ENCODE data around the gene PIK3R3. TPM values are rescaled to one million over a fixed set of nuclear protein-coding genes. Genes with fewer than 3 reads are reported as not detected.

Gene PIK3R3
- total RNA-seq, 1 experiment from 2014 or later: 1.6 TPM

DNA sequence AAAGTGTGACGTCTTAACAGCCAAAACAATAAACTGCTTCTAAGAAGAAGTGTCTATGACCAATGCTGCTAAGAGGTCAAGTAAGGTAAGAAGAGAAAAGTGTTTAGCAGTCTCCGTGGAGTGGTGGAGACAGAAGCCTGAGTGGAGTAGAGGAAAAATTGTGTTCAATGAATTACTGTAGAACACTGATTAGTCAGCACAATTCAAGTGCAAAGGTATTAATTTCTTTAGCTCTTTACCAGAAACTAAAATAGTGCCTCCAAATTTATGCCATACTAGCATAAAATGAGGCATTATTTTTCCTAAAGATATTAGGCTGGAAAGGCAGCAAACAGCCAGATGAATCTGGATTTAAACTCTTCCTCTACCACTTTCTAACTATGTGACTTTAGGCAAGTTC is 56.1 kb downstream of the PIK3R3 start:
- no peak overlapping the region for H3K9ac ChIP-seq (ENCODE audit: low read length)
- intact Hi-C loops (cut with micrococcal nuclease): no loop called here
- no peak overlapping the region for H2AFZ ChIP-seq (ENCODE audit: low read depth, low read length, poor library complexity, severe bottlenecking)
- H3K4me2 ChIP-seq (ENCODE audit: low read length): no peak overlapping the region
- no TSS peak for BruUV-seq (replicated peaks)
- RAD21 ChIA-PET (ENCODE audit: low non-redundant PET in 1 of 2, low total read pairs in 2 of 2, uncharacterized antibody in 2 of 2, unreplicated experiment in 2 of 2): no interaction called here
- DNase-seq (ENCODE audit: low read depth, low spot score): no peak
- H3K36me3 ChIP-seq (ENCODE audit: control insufficient read depth in 1 of 2, insufficient read depth in 2 of 2, low read length in 2 of 2): no peaks in the 10 kb centered on the region
- H4K20me1 ChIP-seq (ENCODE audit: insufficient read depth): no peaks in the 10 kb centered on the region
- H3K9me3 ChIP-seq (ENCODE audit: control insufficient read depth in 1 of 2, insufficient read depth in 1 of 2, low read depth in 1 of 2, low read length in 2 of 2): no peaks in the 10 kb centered on the region
- TF ChIP-seq ZNF274 (IDR thresholded peaks at IDR 0.05; ENCODE audit: low read depth, low read length) (no peak), ZFX (IDR thresholded peaks at IDR 0.05) (no peak), ELF1 (IDR thresholded peaks at IDR 0.05; ENCODE audit: borderline replicate concordance, low read depth) (no peak)
- TF ChIP-seq, protein P1, sequence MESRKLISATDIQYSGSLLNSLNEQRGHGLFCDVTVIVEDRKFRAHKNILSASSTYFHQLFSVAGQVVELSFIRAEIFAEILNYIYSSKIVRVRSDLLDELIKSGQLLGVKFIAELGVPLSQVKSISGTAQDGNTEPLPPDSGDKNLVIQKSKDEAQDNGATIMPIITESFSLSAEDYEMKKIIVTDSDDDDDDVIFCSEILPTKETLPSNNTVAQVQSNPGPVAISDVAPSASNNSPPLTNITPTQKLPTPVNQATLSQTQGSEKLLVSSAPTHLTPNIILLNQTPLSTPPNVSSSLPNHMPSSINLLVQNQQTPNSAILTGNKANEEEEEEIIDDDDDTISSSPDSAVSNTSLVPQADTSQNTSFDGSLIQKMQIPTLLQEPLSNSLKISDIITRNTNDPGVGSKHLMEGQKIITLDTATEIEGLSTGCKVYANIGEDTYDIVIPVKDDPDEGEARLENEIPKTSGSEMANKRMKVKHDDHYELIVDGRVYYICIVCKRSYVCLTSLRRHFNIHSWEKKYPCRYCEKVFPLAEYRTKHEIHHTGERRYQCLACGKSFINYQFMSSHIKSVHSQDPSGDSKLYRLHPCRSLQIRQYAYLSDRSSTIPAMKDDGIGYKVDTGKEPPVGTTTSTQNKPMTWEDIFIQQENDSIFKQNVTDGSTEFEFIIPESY (IDR thresholded peaks at IDR 0.05; ENCODE audit: extremely low read depth, insufficient replicate concordance, low read length): no peak
- H3K4me1 ChIP-seq (ENCODE audit: control insufficient read depth in 1 of 2, insufficient read depth in 2 of 2, low read length in 2 of 2): no peaks in the 10 kb centered on the region
- no peak overlapping the region for H3K27ac ChIP-seq (ENCODE audit: low read depth, low read length)
- CTCF ChIA-PET: no interaction called here
- POLR2A ChIA-PET: no interaction called here
- no peak for ATAC-seq
- no peaks in the 10 kb centered on the region for H3K79me2 ChIP-seq (ENCODE audit: insufficient read depth, low read length)
- H3K9me2 ChIP-seq (ENCODE audit: insufficient read depth): no peaks in the 10 kb centered on the region
- no peak overlapping the region for H3K4me3 ChIP-seq (replicated peaks in 1 of 2; ENCODE audit: low read depth in 1 of 2, low read length in 2 of 2)
- H3K27me3 ChIP-seq (ENCODE audit: insufficient read depth, low read length): no peaks in the 10 kb centered on the region

DNA sequence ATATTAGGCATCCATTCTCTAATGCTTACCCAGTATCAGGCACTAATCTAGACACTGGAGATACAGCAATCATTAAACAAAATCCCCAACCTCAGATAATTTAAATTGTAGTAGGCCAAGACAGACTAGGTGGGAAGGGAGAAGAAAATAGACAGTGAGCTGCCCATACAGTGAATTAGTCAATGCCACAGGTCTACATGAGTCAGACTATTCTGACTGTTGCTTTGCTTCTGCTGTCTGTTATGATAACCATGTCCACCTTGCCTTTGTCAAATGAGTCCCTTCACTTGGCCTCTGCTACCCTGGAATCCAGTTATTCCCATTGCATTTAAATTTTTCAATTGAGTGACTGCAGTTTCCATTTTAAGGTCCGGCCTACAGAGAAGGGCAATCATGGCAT is 59.5 kb downstream of the PIK3R3 start:
- Histone ChIP-seq H4K20me1 (ENCODE audit: insufficient read depth) (no peaks in the 10 kb centered on the region), H3K9me3 (ENCODE audit: control insufficient read depth in 1 of 2, insufficient read depth in 1 of 2, low read depth in 1 of 2, low read length in 2 of 2) (no peaks in the 10 kb centered on the region), H2AFZ (ENCODE audit: low read depth, low read length, poor library complexity, severe bottlenecking) (no peak overlapping the region), H3K4me1 (ENCODE audit: control insufficient read depth in 1 of 2, insufficient read depth in 2 of 2, low read length in 2 of 2) (no peaks in the 10 kb centered on the region), H3K9ac (ENCODE audit: low read length) (no peak overlapping the region), H3K27me3 (ENCODE audit: insufficient read depth, low read length) (no peaks in the 10 kb centered on the region), H3K9me2 (ENCODE audit: insufficient read depth) (no peaks in the 10 kb centered on the region), H3K4me3 (replicated peaks in 1 of 2; ENCODE audit: low read depth in 1 of 2, low read length in 2 of 2) (no peak overlapping the region), H3K4me2 (ENCODE audit: low read length) (no peak overlapping the region), H3K36me3 (ENCODE audit: control insufficient read depth in 1 of 2, insufficient read depth in 2 of 2, low read length in 2 of 2) (no peaks in the 10 kb centered on the region), H3K79me2 (ENCODE audit: insufficient read depth, low read length) (no peaks in the 10 kb centered on the region), H3K27ac (ENCODE audit: low read depth, low read length) (no peak overlapping the region)
- intact Hi-C loops (cut with micrococcal nuclease): no loop called here
- ChIA-PET RAD21 (ENCODE audit: low non-redundant PET in 1 of 2, low total read pairs in 2 of 2, uncharacterized antibody in 2 of 2, unreplicated experiment in 2 of 2) (no interaction called here), CTCF (no interaction called here), POLR2A (no interaction called here)
- ATAC-seq (no peak), DNase-seq (ENCODE audit: low read depth, low spot score) (no peak)
- BruUV-seq (replicated peaks): no TSS peak
- TF ChIP-seq YY1 (IDR thresholded peaks at IDR 0.05; ENCODE audit: extremely low read depth, insufficient replicate concordance, low read depth, low read length) (no peak), EZH2 (IDR thresholded peaks at IDR 0.05) (no peak), TCF7L2 (IDR thresholded peaks at IDR 0.05; ENCODE audit: borderline replicate concordance, extremely low read depth, insufficient read depth, insufficient read length) (no peak), EGR1 (IDR thresholded peaks at IDR 0.05; ENCODE audit: low read depth) (no peak), EZH2phosphoT487 (IDR thresholded peaks at IDR 0.05; ENCODE audit: borderline replicate concordance) (no peak), ZFX (IDR thresholded peaks at IDR 0.05) (no peak), ELF1 (IDR thresholded peaks at IDR 0.05; ENCODE audit: borderline replicate concordance, low read depth) (no peak)
- TF ChIP-seq, protein P2, sequence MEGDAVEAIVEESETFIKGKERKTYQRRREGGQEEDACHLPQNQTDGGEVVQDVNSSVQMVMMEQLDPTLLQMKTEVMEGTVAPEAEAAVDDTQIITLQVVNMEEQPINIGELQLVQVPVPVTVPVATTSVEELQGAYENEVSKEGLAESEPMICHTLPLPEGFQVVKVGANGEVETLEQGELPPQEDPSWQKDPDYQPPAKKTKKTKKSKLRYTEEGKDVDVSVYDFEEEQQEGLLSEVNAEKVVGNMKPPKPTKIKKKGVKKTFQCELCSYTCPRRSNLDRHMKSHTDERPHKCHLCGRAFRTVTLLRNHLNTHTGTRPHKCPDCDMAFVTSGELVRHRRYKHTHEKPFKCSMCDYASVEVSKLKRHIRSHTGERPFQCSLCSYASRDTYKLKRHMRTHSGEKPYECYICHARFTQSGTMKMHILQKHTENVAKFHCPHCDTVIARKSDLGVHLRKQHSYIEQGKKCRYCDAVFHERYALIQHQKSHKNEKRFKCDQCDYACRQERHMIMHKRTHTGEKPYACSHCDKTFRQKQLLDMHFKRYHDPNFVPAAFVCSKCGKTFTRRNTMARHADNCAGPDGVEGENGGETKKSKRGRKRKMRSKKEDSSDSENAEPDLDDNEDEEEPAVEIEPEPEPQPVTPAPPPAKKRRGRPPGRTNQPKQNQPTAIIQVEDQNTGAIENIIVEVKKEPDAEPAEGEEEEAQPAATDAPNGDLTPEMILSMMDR (IDR thresholded peaks at IDR 0.05 in 2 of 3, conservative IDR thresholded peaks at IDR 0.05 in 1 of 3; ENCODE audit: borderline replicate concordance in 1 of 3, insufficient read depth in 1 of 3, low read depth in 2 of 3, low read length in 2 of 3): no peak
